ENCODE results near the gene CHST8.

CHST8 gene

DNA sequence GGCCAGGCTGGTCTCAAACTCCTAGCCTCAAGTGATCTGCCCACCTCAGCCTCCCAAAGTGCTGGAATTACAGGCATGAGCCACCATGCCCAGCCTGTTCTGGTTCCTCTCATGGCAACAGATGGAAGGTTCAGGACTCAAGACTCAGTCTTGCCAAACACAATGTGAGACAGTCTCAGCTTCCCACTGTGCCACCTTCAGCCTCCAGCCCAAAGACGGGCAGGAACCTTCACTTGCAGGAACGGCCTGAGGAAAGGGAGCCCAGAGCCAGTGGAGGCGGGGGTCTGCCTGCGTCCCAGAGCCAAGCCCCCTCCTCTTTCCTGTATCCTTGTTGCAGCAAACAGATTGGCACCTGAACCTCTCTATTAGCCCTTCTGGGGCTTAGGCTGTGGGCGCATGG lies 2.9 kb upstream of the CHST8 start:
- DNase-seq: no peak

DNA sequence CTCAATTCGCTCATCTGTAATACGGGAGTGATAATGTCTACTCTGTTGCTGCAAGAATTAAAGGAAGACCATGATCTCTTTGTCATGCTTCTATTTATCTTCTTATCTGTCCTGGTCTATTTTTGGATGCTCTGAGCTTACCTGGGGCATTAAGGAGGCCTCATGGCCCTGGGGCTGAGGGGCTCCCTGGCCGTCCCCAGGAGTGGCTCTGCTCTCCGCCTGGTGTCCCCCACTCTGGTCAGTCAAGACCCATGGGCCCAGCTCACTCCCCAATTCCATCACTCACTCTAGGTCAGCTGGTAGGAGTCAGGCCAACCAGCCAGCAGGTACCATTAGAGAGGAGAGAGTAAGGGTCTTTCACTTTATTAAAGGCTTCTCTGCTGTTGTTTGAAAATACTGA lies 1.1 kb upstream of the CHST8 start:
- no peak for DNase-seq

DNA sequence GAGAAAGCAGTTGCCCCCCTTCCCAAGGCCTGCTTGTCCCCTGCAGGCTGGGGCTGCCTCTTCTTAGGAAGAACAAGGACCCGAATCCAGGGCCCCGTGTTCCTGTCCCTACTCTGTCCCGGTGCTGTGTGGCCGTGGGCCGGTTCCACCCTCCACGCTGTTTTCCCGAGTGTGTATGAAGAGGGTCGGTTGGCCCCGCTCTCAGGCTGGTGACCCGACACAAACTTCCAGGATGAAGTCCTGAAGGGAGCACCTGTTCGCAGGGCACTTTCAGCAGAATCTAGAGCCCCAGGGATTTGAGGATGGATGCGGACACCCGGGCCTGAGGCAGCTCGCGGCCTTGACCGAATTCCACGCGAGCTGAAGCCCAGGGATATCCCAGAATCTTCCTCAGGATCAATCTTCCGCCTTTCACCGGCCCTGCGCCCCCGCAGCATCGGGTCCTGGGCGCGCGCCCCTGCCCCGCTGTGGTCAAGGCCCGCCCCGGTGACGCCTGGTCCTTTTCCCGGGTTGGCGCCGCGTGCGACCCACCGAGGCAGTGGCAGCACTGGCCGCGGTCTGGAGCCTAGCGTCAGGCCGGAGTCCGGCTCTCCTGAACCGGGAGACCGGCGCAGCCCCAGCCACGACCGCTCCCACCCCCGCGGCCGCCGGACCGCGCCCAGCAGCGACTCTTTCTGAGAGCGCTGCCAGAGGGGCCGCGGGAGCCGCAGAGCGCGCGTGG lies 528 bp upstream of the CHST8 start:
- no peak for DNase-seq

DNA sequence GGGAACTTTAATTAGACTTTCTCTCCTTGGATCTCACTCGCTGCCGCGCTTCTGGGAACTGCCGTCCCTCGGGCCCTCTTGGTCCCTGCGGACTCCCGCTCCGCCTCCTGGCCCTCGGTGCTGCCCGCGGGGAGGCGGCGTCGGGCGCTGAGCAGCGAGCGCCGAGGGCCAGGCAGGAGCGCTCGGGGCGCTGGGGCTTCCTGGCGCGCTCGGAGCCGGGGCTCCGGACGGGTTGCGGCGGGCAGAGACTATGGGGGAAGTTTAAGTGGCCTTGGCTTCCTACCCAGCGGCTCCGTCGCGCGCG lies 704 bp downstream of the CHST8 start:
- DNase-seq: no peak

DNA sequence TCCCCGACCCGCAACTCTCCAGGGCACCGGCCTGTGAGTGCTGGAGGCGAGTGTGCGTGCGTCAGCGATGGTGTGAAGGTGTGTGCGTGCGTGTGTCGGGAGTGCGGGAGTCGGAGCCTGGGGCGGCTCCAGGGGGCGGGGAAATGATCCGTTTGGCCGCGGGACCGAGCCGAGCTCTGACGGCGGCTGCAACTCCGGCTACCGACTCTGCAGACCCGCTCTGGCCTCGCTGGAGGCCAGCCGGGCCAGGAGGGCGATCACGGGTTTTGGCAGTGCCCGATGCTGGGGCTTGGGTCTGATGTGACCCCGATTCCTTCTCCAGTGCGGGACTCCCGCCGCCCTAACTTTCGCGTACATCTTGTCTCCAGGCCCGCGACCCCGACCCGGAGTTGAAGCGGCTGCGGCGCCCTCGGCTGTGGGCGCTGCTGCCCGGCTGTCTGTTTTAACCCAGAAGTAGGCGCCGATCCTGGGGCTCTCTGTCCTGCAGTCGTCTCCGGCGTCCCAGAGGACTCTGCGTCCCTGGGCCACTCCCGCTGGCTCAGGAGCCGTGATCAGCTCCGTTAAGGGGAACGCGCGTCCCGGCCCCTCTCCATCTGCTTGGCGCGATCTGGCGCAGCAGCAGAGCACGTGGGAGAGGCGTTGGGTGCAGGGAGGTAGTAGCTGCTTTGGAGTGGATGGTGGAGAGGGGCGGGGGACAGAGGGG lies 1.2 kb downstream of the CHST8 start:
- DNase-seq: no peak

DNA sequence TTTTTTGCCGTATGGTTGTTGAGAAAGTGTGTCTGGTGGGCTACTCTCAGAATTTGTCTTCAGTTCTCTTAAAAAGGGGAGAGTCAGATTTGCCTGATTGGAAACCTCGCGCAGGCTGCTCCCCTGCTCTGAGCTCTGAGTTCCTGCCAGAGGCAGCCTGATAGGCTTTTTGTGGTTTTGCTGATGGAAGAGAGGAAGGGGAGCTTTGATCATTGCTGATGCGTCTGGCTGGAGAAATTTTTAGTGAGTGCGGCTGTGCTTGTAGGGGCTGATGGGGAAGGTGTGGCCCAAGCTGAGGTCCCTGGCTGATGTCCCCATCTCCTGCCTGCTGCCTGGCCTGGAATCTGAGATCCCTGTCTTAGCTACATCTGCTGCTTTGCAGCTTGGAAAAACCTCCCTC lies 2.8 kb downstream of the CHST8 start:
- no peak for DNase-seq

DNA sequence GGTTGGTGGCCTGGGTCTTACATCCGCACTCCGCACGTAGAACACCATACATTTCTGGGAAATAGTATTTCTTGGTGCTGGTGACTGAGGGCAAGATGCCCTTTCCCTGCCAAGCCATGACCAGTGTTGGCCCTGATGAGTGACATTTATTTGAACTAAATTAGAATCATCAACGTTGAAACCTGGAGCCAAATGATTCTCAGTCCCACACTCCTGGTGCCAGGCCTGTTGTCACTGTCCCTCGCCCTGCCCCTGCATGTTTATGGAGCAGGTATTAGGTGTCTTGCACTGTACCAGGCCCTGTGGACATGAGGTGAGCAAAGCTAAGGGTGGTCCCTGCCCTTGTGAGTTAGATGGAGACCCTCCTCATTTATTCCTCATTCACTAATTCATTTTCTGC lies 5.8 kb downstream of the CHST8 start:
- no peak for DNase-seq

DNA sequence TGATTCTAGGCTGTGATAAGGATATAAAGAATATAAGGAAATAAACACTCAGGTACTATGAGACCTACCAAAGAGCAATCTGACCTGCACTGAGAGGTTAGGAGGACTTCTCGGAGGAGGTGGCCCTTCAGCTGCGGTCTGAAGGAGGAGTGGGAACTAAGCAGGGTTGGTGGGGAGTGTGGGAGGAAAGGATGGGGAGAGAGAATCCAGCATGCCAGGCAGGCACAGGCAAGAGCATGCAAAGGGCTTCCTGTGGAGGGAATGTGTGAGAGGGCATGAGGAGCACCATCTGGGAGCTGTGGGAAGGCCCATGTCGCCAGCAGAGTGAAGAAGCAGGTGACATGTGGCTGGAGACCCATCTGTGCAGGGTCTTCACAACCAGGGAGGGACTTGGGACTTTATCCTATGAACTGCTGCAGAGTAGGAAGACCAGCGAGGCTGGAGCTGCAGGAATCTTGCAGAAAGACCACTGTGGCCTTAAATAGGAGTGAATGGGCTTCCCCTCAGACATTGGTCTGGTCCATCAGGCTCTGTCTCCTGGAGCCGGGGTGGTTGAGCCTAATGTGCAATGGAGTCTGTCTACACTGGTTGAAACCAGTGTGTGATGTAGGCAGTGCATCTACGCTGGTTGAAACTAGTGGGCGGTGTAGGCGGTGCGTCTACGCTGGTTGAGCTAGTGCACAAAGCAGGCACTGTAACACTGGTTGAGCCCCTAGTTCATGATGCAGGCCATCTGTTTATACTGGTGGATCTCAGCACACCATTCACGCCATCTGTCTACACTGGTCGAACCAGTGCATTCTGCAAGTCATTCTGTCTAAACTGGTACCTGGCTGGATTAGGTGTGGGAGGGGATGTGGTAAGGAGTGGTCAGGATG lies 6.4 kb downstream of the CHST8 start:
- DNase-seq: no peak

DNA sequence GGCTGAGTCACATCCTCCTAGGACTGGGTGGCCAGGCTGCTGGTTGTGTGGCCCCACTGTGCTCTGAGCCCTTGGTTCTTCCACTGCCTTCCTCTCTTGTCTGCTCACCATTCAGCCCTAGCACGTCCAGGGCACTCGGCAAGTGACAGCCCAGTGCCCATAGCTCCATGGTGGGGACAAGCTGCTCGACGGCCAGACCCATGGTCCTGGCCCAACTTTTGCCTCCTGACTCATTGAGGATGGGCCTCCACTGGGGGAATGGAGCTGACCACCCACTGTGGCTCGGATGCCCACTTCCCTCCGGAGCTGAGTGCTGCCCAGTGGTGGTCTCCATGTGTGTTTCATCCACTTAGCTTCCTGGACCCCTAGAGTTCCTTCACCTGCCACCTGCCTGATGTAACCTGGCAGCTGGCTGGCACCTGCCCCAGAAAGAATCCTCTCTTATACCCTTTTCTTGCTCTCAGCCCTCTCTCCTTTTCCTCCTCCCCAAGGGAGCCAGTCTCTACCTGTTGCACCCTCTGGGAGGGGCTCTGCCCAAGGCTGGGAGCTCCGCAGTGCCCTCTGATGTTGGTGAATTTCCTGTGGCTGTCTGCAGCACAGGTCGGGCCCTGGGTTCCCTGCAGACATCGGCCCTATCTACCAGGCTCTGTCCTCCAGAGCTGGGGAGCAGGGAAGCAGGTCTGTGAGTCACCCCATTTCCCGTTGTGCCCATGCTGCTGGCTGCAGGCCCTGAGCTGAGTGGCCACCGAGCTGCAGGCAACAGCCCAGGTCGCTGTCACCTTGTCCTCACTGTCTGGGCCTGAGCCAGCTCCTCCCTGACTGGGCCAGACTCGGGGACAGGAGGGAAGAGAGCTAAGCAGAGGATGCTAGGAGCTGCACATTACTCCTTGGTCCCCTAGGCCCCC lies 7.4 kb downstream of the CHST8 start:
- no peak for DNase-seq

DNA sequence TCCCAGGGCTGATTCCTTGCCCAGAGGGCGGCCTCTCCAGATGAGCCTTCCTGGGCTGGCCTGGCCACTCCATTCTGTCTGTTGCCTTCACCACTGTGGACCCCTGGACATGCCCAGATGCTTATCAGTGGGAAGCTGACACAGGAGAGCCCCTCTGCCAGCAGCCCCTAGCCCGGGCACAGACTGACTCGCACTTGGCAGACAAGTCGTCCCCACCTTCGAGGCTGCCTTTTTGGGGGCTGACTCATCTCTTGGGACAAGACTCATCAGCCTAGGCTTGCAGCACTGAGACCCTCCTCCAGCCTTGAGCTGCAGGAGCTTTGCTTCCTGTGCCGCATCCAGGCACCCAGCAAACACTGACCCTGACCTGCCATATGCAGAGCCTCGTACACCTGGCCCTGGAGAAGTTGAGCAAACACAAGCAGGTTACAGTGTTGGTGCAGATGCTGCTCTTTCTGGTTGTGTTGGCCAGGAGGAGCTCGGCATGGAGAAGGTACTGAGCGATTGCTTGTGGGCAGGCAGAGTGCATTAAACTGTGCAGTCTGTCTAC lies 8.1 kb downstream of the CHST8 start:
- no peak for DNase-seq

DNA sequence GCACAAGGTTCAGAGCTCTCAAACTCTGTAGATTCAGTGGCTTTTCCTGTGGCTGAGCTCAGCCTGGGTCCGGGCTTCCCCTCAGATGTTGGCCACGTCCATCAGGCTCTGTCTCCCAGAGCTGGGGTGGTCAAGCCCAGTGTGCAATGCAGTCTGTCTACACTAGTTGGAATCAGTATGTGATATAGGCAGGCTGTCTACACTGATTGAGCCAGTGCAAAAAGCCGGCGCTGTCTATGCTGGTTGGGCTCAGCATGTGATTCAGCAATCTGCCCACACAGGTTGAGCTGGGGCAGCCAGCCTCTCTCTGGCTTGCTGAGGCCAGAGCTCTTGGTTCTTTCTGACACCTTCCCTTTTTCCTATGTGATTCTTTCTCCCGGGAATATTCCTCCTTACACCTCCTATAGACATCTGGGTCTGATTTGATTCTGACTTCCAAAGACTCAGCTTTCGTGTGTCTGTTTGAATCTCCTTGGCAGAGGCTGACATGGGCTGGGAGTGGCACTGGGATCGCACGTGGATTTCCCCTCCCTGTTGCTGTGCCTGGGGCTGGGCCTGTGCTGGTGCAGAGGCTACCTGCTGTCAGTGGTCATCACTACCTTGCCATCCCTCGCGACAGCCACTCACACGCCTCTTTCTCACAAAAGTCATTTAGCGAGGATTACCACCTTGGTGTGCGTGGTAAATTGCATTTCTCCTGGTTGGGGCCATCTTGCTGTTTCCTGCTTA lies 9.3 kb downstream of the CHST8 start:
- no peak for DNase-seq

DNA sequence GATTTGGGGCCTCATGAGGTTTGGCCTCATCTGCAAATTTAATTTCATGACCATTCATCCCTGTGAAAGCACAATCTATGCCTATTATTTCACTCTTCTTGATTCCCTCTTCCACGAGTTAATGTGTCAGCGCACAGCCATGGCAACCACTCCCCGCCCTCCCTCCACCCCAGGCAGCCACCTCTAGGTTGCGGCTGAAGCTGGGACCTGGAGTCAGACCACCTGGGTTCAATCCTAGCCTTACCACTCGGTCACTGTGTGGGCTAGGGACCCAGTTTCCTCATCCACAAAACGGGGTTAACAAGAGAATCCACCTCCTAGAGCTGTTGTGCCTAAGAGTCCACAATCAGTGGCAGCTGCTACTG lies 9.8 kb downstream of the CHST8 start:
- DNase-seq: no peak

DNA sequence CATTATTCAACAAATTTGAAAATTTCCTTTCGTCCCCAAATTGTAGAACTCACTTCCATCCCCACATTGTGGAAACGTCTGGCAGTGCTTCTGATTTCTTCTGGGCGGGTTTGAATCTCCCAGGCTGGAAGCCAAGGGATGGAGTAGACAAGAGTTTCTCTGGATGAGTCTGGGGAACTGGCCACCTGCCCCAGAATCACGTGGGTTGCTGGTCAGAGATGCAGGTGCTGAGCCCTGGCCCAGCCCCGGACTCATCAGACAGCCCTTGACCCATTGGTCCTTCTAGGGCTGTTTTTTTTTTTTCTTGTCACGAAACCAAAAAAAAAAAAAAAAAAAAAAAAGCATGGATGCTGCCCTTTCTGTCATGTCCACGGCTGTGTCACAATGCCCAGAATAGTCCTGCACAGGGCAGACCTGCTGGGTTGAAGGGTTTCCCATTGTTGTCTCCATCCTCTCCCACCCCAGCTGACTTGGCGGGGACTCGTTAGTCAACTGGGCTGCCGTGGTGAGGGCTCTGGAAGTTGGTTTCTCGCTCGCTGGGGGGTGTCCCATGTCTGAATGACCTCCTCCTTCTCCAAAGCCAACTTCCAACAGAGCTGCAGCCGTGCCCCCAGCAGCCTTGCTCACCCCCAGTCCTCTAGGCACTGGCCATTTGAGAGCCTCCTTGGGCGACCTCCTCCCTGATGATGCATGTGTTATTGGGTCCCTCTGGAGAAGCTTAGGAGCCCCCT lies 12.8 kb downstream of the CHST8 start:
- no peak for DNase-seq

DNA sequence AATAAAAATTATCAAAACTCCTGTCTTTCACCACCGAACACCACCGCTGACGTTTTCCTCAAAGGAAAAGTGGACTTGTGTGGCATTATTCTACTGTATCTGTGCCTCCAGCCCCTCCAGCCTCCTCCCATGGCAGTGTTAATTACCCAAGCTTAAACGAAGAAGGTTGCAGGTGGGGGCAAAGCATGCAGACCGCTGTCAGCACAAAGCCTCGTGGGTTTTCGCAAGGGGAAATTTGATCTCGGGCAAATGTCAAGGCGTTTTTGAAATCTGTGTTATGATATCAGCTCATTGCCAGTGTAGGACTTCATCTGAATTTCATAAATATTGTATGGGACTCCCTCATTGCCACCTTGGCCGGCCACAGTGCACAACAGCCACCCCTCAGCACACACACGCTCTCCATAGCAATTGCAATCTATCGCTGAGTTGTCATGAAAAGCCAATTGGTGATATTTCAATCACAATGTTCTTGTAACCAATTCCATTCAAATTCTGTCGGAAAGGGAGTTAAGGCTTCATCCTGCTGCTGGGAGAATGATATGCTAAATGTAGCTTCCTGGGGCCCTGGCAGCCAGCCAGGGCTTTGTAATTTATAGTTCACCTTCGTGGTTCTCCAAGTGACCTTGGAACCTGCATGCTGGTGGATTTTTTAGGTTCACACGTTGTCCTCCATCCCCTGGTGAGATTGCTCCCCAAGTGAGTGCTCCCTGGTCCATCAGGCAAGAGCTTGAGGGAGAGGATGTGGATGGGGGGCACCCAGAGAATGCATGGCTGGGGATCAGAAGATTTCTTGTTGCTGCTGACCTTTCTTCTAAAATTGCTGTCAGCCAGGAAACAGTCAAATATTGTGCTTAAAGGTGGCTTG lies 16.6 kb downstream of the CHST8 start:
- no peak for DNase-seq

DNA sequence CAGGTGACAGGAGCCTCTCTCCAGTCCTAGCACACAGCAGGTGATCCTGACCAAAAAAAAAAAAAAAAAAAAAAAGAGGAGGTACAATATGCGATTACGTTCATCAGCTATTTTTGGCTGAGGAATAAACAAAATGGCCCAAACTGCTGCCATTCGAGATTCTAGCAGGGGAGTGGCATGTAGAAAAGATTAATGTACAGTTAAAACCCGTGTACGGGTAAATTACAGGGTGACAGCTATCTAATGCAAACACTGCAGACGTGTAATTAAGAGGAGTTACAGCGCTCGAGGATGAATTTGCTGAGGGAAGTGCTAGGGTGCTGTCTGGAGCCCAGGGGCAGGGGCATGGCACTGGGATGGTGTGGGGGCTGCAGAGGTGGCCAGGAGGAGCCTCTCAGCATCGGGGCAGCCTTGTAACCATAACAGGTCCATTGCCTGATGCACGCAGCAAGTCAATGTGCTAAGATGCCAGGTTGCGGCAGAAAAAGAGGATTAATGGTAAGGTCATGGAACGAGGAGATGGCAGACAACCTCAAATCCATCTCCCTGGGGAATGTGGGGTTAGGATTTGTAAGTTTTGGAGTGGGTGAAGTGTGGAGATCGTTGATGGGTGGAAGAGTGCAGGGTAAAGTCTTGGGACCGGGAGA lies 17.4 kb downstream of the CHST8 start:
- no peak for DNase-seq

DNA sequence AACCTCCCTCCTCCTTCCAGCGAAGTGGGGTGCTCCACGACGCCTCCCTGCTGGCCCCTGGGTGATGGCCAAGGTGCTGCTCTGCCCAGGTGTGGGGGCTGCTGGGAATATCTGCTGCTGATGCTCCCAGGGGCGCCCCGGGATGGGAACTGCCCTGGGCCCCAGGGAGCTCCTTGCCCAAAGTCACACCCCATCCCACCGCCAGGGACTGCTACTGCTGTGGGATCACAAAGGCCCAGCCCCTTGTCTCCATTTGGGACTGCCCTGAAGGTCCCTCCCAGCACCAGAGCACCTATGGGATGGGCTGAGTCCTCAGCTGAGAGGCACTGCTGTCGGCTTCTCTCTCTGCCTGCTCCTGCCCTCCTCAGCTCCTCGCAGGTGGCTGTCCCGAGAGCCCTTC lies 19.0 kb downstream of the CHST8 start:
- no peak for DNase-seq

DNA sequence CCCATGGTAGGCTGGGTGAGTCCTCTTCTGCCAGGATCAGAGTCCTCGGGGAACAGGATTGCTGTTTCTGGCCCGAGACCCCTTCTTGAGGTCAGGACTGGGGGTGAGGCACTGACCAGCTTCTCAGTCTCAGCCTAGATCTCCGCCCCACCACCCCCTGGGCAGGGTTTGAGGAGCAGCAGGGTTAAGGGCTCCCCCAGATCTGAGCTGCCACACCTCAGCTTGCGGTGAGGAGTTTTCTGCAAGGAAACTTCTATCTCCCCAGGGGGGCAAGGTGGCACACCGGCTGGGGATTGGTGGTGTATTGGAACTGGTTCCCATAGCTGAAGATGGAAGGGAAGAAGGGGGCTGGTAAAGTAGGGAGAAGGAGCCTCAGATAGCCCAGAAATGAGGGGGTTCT lies 19.5 kb downstream of the CHST8 start:
- no peak for DNase-seq

DNA sequence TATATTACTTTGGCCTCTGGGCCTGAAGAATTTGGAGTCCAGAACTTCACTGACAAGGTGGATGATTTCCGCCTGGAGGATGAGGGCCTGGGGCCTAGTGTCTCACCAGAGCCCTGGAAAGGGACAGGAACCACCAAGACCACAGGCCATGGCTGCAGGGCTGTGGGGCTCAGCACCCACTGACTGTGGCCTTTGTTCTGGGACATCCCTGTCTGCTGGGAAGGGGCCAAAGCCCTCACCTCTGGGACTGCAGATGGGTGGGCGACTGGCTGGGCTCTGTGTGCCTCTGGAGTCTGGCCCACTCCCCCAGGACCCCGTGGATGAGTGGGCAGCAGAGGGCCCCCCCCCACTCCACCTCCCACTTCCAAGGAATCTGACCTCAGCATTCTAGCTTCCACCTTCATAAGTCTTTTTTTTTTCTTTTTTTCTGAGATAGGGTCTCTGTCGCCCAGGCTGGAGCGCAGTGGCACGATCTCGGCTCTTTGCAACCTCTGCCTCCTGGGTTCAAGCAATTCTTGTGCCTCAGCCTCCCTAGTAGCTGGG lies 20.3 kb downstream of the CHST8 start:
- no peak for DNase-seq

DNA sequence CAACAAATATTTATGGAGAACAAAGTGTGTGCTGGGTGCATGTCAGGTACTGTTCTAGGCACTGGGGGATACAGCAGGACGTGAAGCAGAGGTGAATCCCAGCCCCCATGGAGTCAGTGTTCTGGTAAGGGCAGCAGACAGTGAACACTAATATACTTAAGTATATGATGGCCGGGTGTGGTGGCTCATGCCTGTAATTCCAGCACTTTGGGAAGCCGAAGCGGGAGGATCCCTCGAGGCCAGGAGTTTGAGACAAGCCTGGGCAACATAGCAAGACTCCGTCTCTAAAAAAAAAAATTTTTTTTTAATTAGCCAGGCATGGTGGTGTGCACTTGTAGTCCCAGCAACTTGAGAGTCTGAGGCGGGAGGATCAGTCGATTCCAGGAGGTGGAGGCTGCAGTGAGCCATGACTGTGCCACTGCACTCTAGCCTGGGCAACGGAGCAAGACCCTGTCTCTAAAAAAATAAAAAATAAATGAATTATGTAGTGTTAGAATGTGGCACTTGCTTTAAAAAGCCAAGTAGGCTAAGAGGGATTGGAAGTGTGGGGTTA lies 22.6 kb downstream of the CHST8 start:
- DNase-seq: no peak
